Common myeloid progenitor, CD34-positive (primary cell): ENCODE data around the gene DHCR7.

ENCODE experiments used
- CTCF ChIA-PET: fragments of 350-600 bp; sonication (Branson Sonifier 250); formaldehyde crosslinking; loops from one replicate; lab custom pipeline; 2021; ENCODE audit warnings: antibody characterized with exemption; lab: Charles Lee
- POLR2A ChIA-PET: fragments of 350-600 bp; sonication (Branson Sonifier 250); formaldehyde crosslinking; loops from one replicate; lab custom pipeline; 2021; ENCODE audit warnings: antibody characterized with exemption; lab: Charles Lee
- DNase-seq, 3 donors: peaks; one replicate each; pipeline versions ENCODE4 v3.0.0 to v3.0.0-alpha.2; 2013
- H3K27ac ChIP-seq, 2 experiments: 1 replicate in 1 of 2; 2 replicates in 1 of 2; pipeline ENCODE4 v1.7.0; 2013; ENCODE audit warnings: inconsistent platforms in 2 of 2, low read length in 2 of 2, mild to moderate bottlenecking in 2 of 2, low read depth in 1 of 2, moderate library complexity in 1 of 2; ENCODE audit not compliant: severe bottlenecking in 2 of 2, insufficient read depth in 1 of 2, poor library complexity in 1 of 2
- H3K27me3 ChIP-seq, 5 experiments: replicated peaks in 2 of 5; 1 replicate in 3 of 5; 2 replicates in 2 of 5; pipeline versions ENCODE4 v1.6.1 to v1.7.0; 2013; ENCODE audit warnings: low read length in 4 of 5, mild to moderate bottlenecking in 2 of 5, moderate library complexity in 2 of 5, inconsistent platforms in 1 of 5; ENCODE audit not compliant: insufficient read depth in 5 of 5, control insufficient read depth in 4 of 5
- H3K36me3 ChIP-seq, 4 experiments: 1 replicate in 2 of 4; 2 replicates in 2 of 4; pipeline versions ENCODE4 v1.6.1 to v1.7.0; 2013; ENCODE audit warnings: low read length in 3 of 4, control low read depth in 1 of 4, mild to moderate bottlenecking in 1 of 4; ENCODE audit not compliant: control insufficient read depth in 4 of 4, insufficient read depth in 4 of 4
- H3K4me1 ChIP-seq, 4 experiments: 1 replicate in 3 of 4; 2 replicates in 1 of 4; pipeline versions ENCODE4 v1.6.1 to v1.7.1; 2013; ENCODE audit warnings: low read length in 3 of 4, mild to moderate bottlenecking in 3 of 4, control low read depth in 1 of 4, inconsistent platforms in 1 of 4, moderate library complexity in 1 of 4; ENCODE audit not compliant: control insufficient read depth in 4 of 4, insufficient read depth in 4 of 4; ENCODE audit errors: control extremely low read depth in 1 of 4
- H3K4me3 ChIP-seq, 7 experiments: 1 replicate in 4 of 7; 2 replicates in 3 of 7; pipeline versions ENCODE4 v1.5.1 to v1.7.0; 2013; ENCODE audit warnings: mild to moderate bottlenecking in 7 of 7, low read length in 6 of 7, moderate library complexity in 6 of 7, inconsistent platforms in 2 of 7, low read depth in 2 of 7, control low read depth in 1 of 7; ENCODE audit not compliant: insufficient read depth in 4 of 7, control insufficient read depth in 1 of 7; ENCODE audit errors: extremely low read depth in 1 of 7
- H3K9me3 ChIP-seq, 5 experiments: 1 replicate in 4 of 5; 2 replicates in 1 of 5; pipeline versions ENCODE4 v1.6.1 to v1.7.1; 2013; ENCODE audit warnings: low read length in 4 of 5, mild to moderate bottlenecking in 2 of 5, inconsistent platforms in 1 of 5, low read depth in 1 of 5, moderate library complexity in 1 of 5; ENCODE audit not compliant: control insufficient read depth in 4 of 5, insufficient read depth in 2 of 5; ENCODE audit errors: control extremely low read depth in 1 of 5
- WGBS: methylation state at CpG from one replicate; pipeline ENCODE4 v1.1.5; 2013; ENCODE audit not compliant: insufficient coverage; 5-methylcytosine and 5-hydroxymethylcytosine counted together

The DHCR7 gene

GRCh38 chr11:71404209-71404608 is 44.0 kb downstream of the DHCR7 start:
- H3K36me3 ChIP-seq: no peaks in the 10 kb centered on the region
- ChIA-PET CTCF (no interaction called here), POLR2A (no interaction called here)
- 98% methylated on average over 8 of the region's 8 CpGs for WGBS
- H3K27me3 ChIP-seq: peaks cover 0 to 8% (median 0%) of the 10 kb centered on the region in 5 experiments
- no peaks in the 10 kb centered on the region for H3K4me1 ChIP-seq
- H3K27ac ChIP-seq: no peak overlapping the region
- peaks cover 0 to 3% (median 0%) of the 10 kb centered on the region in 5 experiments for H3K9me3 ChIP-seq
- DNase-seq: no peak
- H3K4me3 ChIP-seq: no peak overlapping the region

- Histone ChIP-seq H3K9me3 (peaks cover 0 to 3% (median 0%) of the 10 kb centered on the region in 5 experiments), H3K4me3 (no peak overlapping the region), H3K27ac (no peak overlapping the region), H3K36me3 (no peaks in the 10 kb centered on the region), H3K27me3 (peaks cover 0 to 8% (median 0%) of the 10 kb centered on the region in 5 experiments), H3K4me1 (no peaks in the 10 kb centered on the region)
- ChIA-PET POLR2A (no interaction called here), CTCF (no interaction called here)
- DNase-seq: no peak
- 91% methylated on average over 15 of the region's 15 CpGs for WGBS
Observed at GRCh38 chr11:71402878-71403277, 45.3 kb downstream of the DHCR7 start.

GRCh38 chr11:71400216-71400615 is 48.0 kb downstream of the DHCR7 start:
- no peaks in the 10 kb centered on the region for H3K36me3 ChIP-seq
- DNase-seq: no peak
- POLR2A ChIA-PET: interaction anchor here (0.6 kb wide), 1 partner anchor 49 kb away, joined by 4 read pairs; no protein-coding TSS in a partner anchor
- H3K4me1 ChIP-seq: no peaks in the 10 kb centered on the region
- no peak overlapping the region for H3K27ac ChIP-seq
- CTCF ChIA-PET: no interaction called here
- WGBS: 97% methylated on average over 9 of the region's 9 CpGs
- H3K27me3 ChIP-seq: peaks cover 0 to 8% (median 0%) of the 10 kb centered on the region in 5 experiments
- H3K4me3 ChIP-seq: no peak overlapping the region
- H3K9me3 ChIP-seq: peaks cover 0 to 3% (median 0%) of the 10 kb centered on the region in 5 experiments

GRCh38 chr11:71399341-71399740 is 48.9 kb downstream of the DHCR7 start:
- WGBS: 96% methylated on average over 7 of the region's 7 CpGs
- Histone ChIP-seq H3K36me3 (no peaks in the 10 kb centered on the region), H3K27ac (no peak overlapping the region), H3K4me1 (no peaks in the 10 kb centered on the region), H3K4me3 (no peak overlapping the region), H3K9me3 (peaks cover 0 to 3% (median 0%) of the 10 kb centered on the region in 5 experiments), H3K27me3 (peaks cover 0 to 2% (median 2%) of the 10 kb centered on the region in 5 experiments)
- ChIA-PET POLR2A (interaction anchor here (0.6 kb wide), 1 partner anchor 50 kb away, joined by 4 read pairs; no protein-coding TSS in a partner anchor), CTCF (no interaction called here)
- peak in 2 of 3 donors; percentile 7 to 33 for DNase-seq

GRCh38 chr11:71397961-71398360 is 50.2 kb downstream of the DHCR7 start:
- ChIA-PET CTCF (no interaction called here), POLR2A (no interaction called here)
- Histone ChIP-seq H3K27me3 (peaks cover 0 to 10% (median 3%) of the 10 kb centered on the region in 5 experiments), H3K4me1 (no peaks in the 10 kb centered on the region), H3K4me3 (no peak overlapping the region), H3K27ac (no peak overlapping the region), H3K9me3 (peaks cover 0 to 3% (median 0%) of the 10 kb centered on the region in 5 experiments), H3K36me3 (no peaks in the 10 kb centered on the region)
- WGBS: 97% methylated on average over 17 of the region's 17 CpGs
- no peak for DNase-seq

GRCh38 chr11:71397331-71397860 is 50.8 kb downstream of the DHCR7 start:
- POLR2A ChIA-PET: no interaction called here
- 90% methylated on average over 10 of the region's 10 CpGs for WGBS

GRCh38 chr11:71396548-71397123 is 51.6 kb downstream of the DHCR7 start:
- peaks cover 0 to 22% (median 8%) of the 10 kb centered on the region in 5 experiments for H3K27me3 ChIP-seq
- ChIA-PET CTCF (no interaction called here), POLR2A (no interaction called here)
- H3K4me1 ChIP-seq: no peaks in the 10 kb centered on the region
- H3K9me3 ChIP-seq: no peaks in the 10 kb centered on the region
- no peaks in the 10 kb centered on the region for H3K36me3 ChIP-seq
- H3K4me3 ChIP-seq: no peak overlapping the region
- no peak overlapping the region for H3K27ac ChIP-seq
- no peak for DNase-seq
- WGBS: 93% methylated on average over 15 of the region's 16 CpGs

More at GRCh38 chr11:71397331-71397860, 50.8 kb downstream of the DHCR7 start:
- CTCF ChIA-PET: no interaction called here
- Histone ChIP-seq H3K36me3 (no peaks in the 10 kb centered on the region), H3K27ac (no peak overlapping the region), H3K9me3 (no peaks in the 10 kb centered on the region), H3K27me3 (peaks cover 0 to 15% (median 6%) of the 10 kb centered on the region in 5 experiments), H3K4me3 (no peak overlapping the region), H3K4me1 (no peaks in the 10 kb centered on the region)
- DNase-seq: no peak
